ENCODE results near the gene GFI1B. TPM values are rescaled to one million over a fixed set of nuclear protein-coding genes. Genes with fewer than 3 reads are reported as not detected.

The GFI1B gene
- total RNA-seq, 1 donor from 2014 or later: not detected

GRCh38 chr9:133002147-133003070 lies 23.9 kb downstream of the GFI1B start:
- peaks cover 3% of the 10 kb centered on the region for H3K9me3 Mint-ChIP-seq
- TF ChIP-seq EZH2phosphoT487 (IDR thresholded peaks at IDR 0.05) (no peak), CTCF (IDR thresholded peaks at IDR 0.05) (no peak), EZH2 (IDR thresholded peaks at IDR 0.05) (no peak)
- no peak overlapping the region for H3K9ac ChIP-seq
- H3K4me3 Mint-ChIP-seq: no peak overlapping the region
- no peak overlapping the region for H2AFZ ChIP-seq (replicated peaks)
- DNase-seq (ENCODE audit: low spot score): no peak
- peaks cover 17% of the 10 kb centered on the region for H3K27me3 Mint-ChIP-seq (ENCODE audit: insufficient read depth, low read depth)
- no peaks in the 10 kb centered on the region for H3K9me3 ChIP-seq (ENCODE audit: low read depth)
- no peak overlapping the region for H3K27ac Mint-ChIP-seq
- H3K4me3 ChIP-seq: no peak overlapping the region
- no peak overlapping the region for H3K4me2 ChIP-seq
- no peak overlapping the region for H3K27ac ChIP-seq
- peaks cover 7% of the 10 kb centered on the region for H3F3A ChIP-seq (ENCODE audit: low read depth)
- no peaks in the 10 kb centered on the region for H3K36me3 ChIP-seq
- H4K20me1 ChIP-seq (ENCODE audit: low read depth): no peaks in the 10 kb centered on the region
- peaks cover 23% of the 10 kb centered on the region for H3K4me1 ChIP-seq
- H3K36me3 Mint-ChIP-seq: no peaks in the 10 kb centered on the region
- H3K79me2 ChIP-seq (ENCODE audit: low read depth): no peaks in the 10 kb centered on the region
- H3K4me1 Mint-ChIP-seq: peaks cover 15% of the 10 kb centered on the region
- peaks cover 43% of the 10 kb centered on the region for H3K27me3 ChIP-seq

- H3K27ac Mint-ChIP-seq: no peak overlapping the region
- peaks cover 3% of the 10 kb centered on the region for H3K9me3 Mint-ChIP-seq
- Histone ChIP-seq H3K27ac (no peak overlapping the region), H3K36me3 (no peaks in the 10 kb centered on the region), H3K4me3 (no peak overlapping the region), H3K79me2 (ENCODE audit: low read depth) (no peaks in the 10 kb centered on the region), H3K27me3 (peaks cover 50% of the 10 kb centered on the region), H2AFZ (replicated peaks) (no peak overlapping the region), H3K4me2 (peak overlapping the region; percentile 49), H3K9me3 (ENCODE audit: low read depth) (no peaks in the 10 kb centered on the region), H3K4me1 (peaks cover 23% of the 10 kb centered on the region), H4K20me1 (ENCODE audit: low read depth) (no peaks in the 10 kb centered on the region), H3F3A (ENCODE audit: low read depth) (peaks cover 7% of the 10 kb centered on the region), H3K9ac (no peak overlapping the region)
- peaks cover 18% of the 10 kb centered on the region for H3K27me3 Mint-ChIP-seq (ENCODE audit: insufficient read depth, low read depth)
- H3K4me1 Mint-ChIP-seq: peaks cover 13% of the 10 kb centered on the region
- no peaks in the 10 kb centered on the region for H3K36me3 Mint-ChIP-seq
- TF ChIP-seq CTCF (IDR thresholded peaks at IDR 0.05) (no peak), EZH2 (IDR thresholded peaks at IDR 0.05) (no peak), EZH2phosphoT487 (IDR thresholded peaks at IDR 0.05) (no peak)
- no peak overlapping the region for H3K4me3 Mint-ChIP-seq
- no peak for DNase-seq (ENCODE audit: low spot score)
Observed at GRCh38 chr9:133003071-133003461, 24.6 kb downstream of the GFI1B start.

GRCh38 chr9:133003671-133004090 lies 25.2 kb downstream of the GFI1B start:
- Histone ChIP-seq H3K79me2 (ENCODE audit: low read depth) (no peaks in the 10 kb centered on the region), H3K27ac (no peak overlapping the region), H3K4me1 (peaks cover 23% of the 10 kb centered on the region), H4K20me1 (ENCODE audit: low read depth) (no peaks in the 10 kb centered on the region), H3F3A (ENCODE audit: low read depth) (peaks cover 7% of the 10 kb centered on the region), H3K4me3 (no peak overlapping the region), H3K4me2 (peak overlapping the region; percentile 49), H2AFZ (replicated peaks) (no peak overlapping the region), H3K27me3 (peaks cover 56% of the 10 kb centered on the region), H3K36me3 (no peaks in the 10 kb centered on the region), H3K9me3 (ENCODE audit: low read depth) (no peaks in the 10 kb centered on the region), H3K9ac (no peak overlapping the region)
- Mint-ChIP-seq H3K27me3 (ENCODE audit: insufficient read depth, low read depth) (peaks cover 18% of the 10 kb centered on the region), H3K27ac (no peak overlapping the region), H3K4me3 (no peak overlapping the region), H3K9me3 (peaks cover 3% of the 10 kb centered on the region), H3K4me1 (peaks cover 13% of the 10 kb centered on the region), H3K36me3 (no peaks in the 10 kb centered on the region)
- peak; percentile 63 for DNase-seq (ENCODE audit: low spot score)
- TF ChIP-seq CTCF (IDR thresholded peaks at IDR 0.05) (no peak), EZH2phosphoT487 (IDR thresholded peaks at IDR 0.05) (no peak)

All from neural progenitor cell (in vitro differentiated cells).